HG02981 (cell line): Measurements from ENCODE around the gene RAB23.
A peak's percentile ranks its signal among the peaks of the same experiment; 100 is the strongest.
"Not testable (repeated sequence)": the region's sequence is repeated elsewhere in the genome, so short reads cannot be mapped to it uniquely, and the experiment has no call there.

ENCODE experiments used
- ATAC-seq: cut with Tn5 transposase; IDR thresholded peaks from one replicate; pipeline ENCODE4 v1.9.1; 2021; ENCODE audit warnings: mild to moderate bottlenecking, moderate library complexity; ENCODE audit not compliant: unreplicated experiment

Gene RAB23

GRCh38 chr6:57243526-57243925 is 21.4 kb upstream of the RAB23 start:
- not testable (repeated sequence) for ATAC-seq

DNA sequence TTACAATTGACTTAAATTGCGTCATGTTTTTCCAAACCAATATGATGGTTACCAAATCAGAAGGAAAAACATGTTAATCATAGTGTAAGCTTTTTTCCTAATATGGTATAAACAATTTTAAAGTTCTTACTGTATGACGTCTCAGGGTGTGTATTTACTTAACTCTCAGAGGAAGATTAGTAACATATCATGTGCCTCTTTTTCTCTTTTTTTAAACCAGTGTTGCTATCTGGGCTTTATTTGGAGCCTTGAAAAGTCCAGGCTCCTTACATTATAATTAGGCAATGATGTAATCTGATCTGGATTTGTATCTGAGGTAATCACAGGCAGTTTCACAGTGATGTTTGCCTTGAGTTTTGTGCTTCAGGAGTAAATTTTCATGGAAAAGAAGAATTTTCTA is 20.4 kb upstream of the RAB23 start:
- ATAC-seq: no peak

DNA sequence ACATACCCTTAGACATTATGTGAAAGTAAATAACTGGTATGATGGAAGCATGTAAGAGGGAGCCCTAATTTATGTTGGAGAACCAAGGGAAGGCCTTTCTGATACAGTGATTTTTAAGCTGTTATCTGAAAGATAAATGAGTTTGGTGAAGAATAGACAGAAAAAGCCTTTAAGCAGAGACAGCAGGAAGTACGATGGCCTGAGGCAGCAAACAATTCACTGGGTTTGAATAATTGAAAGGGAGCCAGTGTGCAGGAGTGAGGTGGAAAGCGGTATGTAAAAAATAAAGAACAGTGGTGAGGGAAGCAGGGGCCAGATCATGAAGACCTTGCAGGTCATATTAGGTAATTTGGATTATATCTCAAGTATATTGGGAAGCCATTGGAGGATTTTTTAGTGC is 4.1 kb upstream of the RAB23 start:
- no peak for ATAC-seq

DNA sequence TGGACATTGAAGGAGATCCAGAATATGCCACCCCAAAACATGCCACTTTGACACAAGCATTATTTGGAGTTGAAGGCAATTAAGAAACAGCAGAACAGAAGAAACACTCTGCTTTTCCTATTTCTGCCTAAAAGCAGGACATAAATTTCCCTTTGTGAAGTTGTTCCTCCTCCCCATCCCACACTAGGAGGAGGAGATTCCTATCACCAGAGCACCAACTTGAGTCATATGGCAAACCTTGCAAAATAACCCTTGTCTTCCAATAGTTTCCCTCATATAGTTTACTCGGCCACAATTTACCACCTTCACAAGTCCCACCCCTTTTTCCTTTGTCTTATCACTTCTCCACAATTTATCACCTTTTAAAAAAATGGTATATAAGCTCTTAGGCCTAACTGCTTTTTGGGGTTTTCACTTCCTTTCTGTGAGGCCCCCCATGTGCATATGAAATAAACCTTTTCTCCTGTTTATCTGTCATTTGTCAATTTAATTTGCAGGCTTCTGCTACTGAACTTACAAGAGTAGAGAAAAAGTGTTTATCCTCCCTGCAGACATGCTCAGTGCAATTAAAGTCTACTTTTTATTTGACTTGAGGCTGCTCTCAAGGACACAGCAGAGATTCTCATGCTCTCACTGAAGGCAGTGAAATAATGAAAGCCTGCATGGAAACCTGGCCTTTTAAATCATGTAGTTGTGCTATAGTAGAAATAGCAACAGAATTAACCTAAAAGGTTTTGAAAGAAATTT is 2.8 kb upstream of the RAB23 start:
- no peak for ATAC-seq

- no peak for ATAC-seq
These were observed 603 bp upstream of the RAB23 start for GRCh38 chr6:57222743-57223077.

- peak; percentile 57 for ATAC-seq
These were observed 744 bp downstream of the RAB23 start for GRCh38 chr6:57221191-57221935.

DNA sequence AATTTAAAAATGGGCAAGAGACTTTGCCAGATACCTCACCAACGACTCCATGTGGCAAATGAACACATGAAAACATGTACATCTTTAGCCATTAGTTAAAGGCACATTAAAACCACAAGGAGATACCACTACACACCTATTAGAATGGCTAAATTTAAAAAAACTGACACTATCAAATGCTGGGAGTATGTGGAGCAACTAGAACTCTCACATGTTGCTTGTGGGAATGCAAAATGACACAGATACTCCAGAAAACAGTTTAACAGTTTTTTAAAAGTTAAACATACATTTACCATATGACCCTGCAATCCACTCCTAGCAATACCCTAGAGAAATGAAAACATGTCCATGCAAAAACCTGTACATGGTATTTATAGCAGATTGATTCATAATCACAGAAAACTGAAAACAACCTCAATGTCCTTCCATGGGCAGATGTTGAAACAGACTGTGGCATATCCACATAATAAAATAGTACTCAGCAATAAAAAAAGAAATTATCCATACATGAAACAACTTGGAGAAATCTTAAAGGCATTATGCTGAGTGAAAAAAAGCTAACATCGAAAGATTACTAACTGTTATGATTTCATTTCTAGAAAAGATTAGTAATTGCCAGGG is 1.9 kb downstream of the RAB23 start:
- ATAC-seq: no peak

DNA sequence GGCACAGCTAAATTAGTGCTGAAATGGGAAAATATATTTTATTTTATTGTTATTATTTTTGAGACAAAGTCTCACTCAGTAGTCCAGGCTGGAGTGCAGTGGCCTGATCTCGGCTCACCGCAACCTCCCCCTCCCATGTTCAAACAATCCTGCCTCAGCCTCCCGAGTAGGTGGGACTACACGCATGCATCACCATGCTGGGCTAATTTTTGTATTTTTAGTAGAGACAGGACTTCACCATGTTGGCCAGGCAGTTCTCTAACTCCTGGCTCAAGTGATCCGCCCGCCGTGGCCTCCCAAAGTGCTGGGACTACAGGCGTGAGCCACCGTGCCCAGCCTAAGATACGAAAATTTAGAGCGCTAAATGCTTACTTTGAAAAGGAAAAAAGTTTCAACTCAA is 4.8 kb downstream of the RAB23 start:
- ATAC-seq: no peak

DNA sequence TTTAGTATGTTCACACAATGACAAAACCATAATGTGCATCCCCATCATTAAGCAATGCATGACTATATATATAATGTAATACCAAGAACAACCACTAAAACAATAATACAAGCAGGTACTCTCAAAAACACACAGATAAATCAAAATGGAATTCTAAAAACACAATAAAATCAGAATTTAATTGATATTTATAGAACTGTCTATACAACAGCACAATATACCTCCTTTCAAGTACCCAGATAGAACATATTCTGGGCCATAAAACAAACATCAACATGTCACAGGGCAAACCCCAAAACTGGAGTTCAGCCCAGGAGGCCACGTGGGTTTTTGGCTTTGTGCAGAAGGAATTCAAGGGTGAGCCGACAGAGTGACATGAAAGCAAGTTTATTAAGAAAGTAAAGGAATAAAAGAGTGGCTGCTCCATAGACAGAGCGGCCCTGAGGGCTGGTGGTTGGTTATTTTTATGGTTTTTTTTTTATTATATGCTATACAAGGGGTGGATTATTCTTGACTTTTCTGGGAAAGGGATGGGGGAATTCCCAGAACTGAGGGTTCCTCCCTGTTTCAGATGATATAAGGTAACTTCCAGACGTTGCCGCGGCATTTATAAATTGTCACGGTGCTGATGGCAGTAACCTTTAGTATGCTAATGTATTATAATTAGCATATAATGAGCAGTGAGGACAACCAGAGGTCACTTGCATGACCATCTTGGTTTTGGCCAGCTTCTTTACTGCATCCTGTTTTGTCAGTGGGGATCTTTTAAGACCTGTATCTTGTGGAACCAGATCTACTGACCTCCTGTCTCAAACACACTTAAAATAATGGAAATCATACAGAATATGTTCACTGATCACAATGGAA is 5.6 kb downstream of the RAB23 start:
- ATAC-seq: no peak

DNA sequence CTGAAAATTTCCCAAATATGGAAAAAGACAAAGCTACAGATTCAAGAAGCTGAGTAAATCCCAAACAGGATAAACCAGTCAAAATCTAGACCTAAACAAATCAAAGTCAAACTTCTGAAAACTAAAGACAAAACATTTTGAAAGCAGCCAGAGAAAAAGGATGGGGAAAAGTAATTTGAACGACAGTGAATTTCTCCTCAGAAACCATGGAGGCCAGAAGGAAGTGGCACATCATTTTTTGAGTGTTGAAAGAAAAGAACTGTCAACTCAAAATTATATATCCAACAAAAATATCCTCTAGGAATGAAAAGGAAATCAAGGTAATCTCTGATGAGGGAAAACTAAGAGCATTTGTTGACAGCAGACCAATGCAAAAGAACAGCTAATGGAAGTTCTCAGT is 6.8 kb downstream of the RAB23 start:
- ATAC-seq: no peak

GRCh38 chr6:57210060-57210459 is 12.0 kb downstream of the RAB23 start:
- no peak for ATAC-seq

- no peak for ATAC-seq
These were observed 13.1 kb downstream of the RAB23 start for GRCh38 chr6:57209030-57209429.

- no peak for ATAC-seq
These were observed 14.2 kb downstream of the RAB23 start for GRCh38 chr6:57207872-57208271.

- no peak for ATAC-seq
These were observed 15.0 kb downstream of the RAB23 start for GRCh38 chr6:57207141-57207540.

DNA sequence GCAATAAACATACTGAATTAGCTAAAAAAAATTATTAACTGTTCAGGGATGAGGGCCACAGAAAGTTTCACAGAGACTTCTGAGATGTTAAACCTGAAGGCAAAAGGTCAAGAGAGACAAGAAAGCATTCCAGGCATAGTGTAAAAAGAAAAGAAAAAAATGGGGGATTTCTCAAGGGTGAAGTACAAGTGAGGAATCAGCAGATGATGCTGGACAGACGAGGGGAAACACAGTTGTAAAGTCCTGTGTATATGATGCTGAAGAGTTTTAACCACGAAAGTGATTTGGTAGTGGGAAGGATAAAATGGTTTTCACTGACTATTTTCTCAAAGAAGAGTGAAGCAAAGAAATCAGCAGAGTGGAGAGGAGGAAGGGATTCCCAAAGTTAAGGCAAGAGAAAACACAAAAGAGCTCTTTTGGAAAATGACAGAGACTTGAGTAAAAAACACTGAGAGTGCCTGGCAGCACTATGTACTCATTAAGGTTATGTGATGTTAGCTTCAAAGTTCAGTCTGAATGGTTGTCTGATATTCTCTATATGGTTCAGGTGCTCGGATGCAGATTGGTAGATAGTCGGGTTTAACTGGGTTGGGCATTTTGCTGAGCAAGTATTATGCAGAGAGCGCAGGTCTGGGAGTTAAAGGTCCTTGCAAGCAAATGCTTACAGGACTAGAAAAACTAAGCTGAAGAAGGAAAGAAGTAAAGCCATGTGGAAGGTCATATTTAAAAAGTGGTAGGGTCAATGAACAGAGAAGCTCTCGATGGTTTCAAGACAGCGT is 16.4 kb downstream of the RAB23 start:
- ATAC-seq: no peak

DNA sequence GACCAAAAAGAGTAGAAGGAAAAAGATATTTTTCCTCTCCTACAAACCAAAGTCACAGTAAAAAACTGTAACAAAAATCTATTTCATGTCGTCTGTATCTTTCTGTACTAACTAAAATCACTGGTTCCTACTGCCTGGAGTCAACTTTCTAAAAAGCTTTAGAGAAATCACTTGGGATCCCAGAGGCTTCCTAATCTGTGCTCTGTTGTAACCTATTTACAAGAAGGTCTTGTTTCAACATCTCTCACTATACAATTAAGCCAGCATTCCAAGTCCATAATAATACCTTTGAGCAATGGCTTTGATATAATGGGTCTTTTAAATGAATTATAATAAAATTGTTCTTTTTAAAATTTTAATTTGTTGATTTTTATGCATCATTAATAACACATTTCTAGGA is 20.4 kb downstream of the RAB23 start:
- no peak for ATAC-seq

DNA sequence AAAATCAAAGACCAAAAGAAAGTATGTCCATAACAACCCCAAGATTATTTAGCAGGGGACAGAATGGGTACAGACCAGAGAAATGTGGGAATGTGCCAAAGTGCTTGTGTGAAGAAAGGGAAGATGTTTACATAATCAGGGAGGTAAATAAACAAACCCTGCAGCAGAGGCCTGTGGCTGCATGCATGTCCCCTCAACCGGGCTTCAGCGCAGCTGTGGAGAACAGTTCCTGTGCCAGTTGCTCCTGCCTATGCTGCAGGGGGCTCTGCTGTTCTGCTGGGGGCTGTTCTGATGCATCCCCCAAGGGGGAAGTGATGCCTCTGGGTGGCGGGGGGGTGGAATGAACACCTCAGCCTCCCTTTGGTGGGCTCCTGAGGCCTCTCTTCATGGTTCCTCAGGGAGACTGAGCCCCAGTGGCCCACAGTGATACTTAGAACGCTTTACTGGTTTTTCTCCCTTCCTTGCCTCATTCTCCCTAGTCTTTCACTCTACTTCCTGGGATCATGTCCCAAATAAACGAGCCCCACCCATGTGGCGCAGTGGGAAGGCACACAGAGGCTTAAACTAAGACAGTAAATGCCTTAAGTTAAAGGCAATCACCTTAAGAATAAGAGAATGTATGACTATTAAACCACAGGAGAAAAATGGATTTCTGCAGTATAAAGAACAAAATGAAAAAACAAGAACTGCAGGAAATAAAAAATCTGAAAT is 23.0 kb downstream of the RAB23 start:
- no peak for ATAC-seq

- ATAC-seq: no peak
These were observed 26.6 kb downstream of the RAB23 start for GRCh38 chr6:57195457-57195856.

DNA sequence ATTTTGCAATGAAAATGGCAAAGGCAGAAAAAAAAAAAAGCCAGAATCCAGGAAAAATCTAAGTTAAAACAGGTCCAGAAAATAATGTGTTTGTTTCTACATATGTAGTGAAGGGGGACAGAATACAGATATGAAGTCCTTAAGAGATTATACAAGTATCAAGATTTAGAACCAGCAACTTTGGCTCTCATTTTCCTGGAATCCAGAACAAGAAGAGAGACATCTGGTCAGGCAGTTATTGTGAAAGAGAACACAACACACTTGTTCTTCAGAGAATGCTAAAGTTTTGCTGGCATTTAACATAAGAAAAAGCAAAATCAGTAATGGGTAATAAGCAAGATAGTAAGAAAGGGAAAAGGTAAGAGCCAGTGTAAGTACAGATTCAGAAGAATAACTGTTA is 28.9 kb downstream of the RAB23 start:
- no peak for ATAC-seq

DNA sequence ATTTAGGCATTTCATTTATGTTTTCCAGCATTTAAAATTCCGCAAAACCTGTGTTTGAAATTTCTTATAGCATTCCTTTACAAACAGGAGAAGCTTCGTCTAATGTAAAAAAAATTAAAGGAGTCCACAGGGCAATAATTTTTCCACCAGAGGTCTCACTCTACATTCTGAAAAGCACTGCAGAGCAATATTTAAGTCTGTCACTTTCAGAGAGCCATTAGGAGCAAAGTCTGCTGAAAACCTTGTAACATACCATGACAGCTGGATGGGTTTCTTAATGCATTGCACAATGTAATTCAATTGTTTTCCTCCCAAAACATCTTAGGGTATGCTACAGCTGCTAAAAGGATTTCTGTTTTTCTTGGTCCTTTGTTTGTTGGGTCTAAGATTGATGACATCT is 32.0 kb downstream of the RAB23 start:
- no peak for ATAC-seq
